GM21717 (cell line): ENCODE data around the gene IL1RN.

Source experiments
- ATAC-seq: cut with Tn5 transposase; IDR thresholded peaks from one replicate; pipeline ENCODE4 v1.9.1; 2021; ENCODE audit warnings: mild to moderate bottlenecking, moderate library complexity; ENCODE audit not compliant: unreplicated experiment

IL1RN gene

GRCh38 chr2:113124984-113125855, 2.2 kb upstream of the IL1RN start:
- no peak for ATAC-seq

GRCh38 chr2:113127646-113128570, 510 bp downstream of the IL1RN start:
- ATAC-seq, result no peak

GRCh38 chr2:113129519-113130078, 2.2 kb downstream of the IL1RN start:
- ATAC-seq, result no peak

GRCh38 chr2:113131352-113132185, 4.2 kb downstream of the IL1RN start:
- no peak for ATAC-seq

- ATAC-seq, result no peak
Measured at GRCh38 chr2:113132414-113133021, 5.1 kb downstream of the IL1RN start.

- ATAC-seq, result no peak
Measured at GRCh38 chr2:113133704-113134598, 6.6 kb downstream of the IL1RN start.

- ATAC-seq, result no peak
Measured at GRCh38 chr2:113134717-113135116, 7.3 kb downstream of the IL1RN start.

- no peak for ATAC-seq
Measured at GRCh38 chr2:113135317-113135716, 7.9 kb downstream of the IL1RN start.

GRCh38 chr2:113136828-113137775, 9.7 kb downstream of the IL1RN start:
- ATAC-seq, result no peak

GRCh38 chr2:113137827-113138226, 10.4 kb downstream of the IL1RN start:
- no peak for ATAC-seq

- ATAC-seq, result no peak
Measured at GRCh38 chr2:113138428-113139322, 11.3 kb downstream of the IL1RN start.

- ATAC-seq, result no peak
Measured at GRCh38 chr2:113141451-113141850, 14.1 kb downstream of the IL1RN start.

GRCh38 chr2:113142290-113142689, 14.9 kb downstream of the IL1RN start:
- ATAC-seq, result no peak

GRCh38 chr2:113144259-113144658, 16.9 kb downstream of the IL1RN start:
- ATAC-seq, result no peak

- no peak for ATAC-seq
Measured at GRCh38 chr2:113148606-113149552, 21.5 kb downstream of the IL1RN start.
